Activated CD4-positive, alpha-beta T cell treated with anti-CD3 and anti-CD28 coated beads, Interleukin-2, amount 50 U/mL, for 24 hours (primary cell): ENCODE measurements around the gene ABCC10.
"Not testable (repeated sequence)": the region's sequence is repeated elsewhere in the genome, so short reads cannot be mapped to it uniquely, and the experiment has no call there.

Experiments used
- DNase-seq, 2 donors: peaks; one replicate each; pipeline ENCODE4 v3.0.0-alpha.2; 2020; ENCODE audit warnings: low read depth in 1 of 2, low spot score in 1 of 2

Gene ABCC10

DNA sequence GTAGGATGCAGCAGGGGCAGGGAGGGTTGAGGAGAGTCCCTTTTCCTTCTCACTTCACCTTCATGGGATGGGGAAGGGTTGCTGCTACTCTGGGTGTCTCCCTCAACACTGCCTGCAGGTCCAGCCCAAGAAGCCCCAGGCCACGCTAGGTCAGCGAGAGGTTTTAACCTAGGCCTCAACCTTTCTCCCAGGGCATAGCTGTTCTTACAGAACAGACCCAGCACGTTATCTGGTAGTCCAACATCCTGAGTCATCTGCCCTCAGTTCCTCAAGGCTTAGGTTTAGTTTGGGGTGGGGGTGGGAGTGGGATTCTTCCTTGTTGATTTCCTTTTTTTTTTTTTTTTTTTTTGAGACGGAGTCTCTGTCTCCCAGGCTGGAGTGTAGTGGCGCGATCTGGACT is 67.0 kb downstream of the ABCC10 start:
- DNase-seq: no peak

DNA sequence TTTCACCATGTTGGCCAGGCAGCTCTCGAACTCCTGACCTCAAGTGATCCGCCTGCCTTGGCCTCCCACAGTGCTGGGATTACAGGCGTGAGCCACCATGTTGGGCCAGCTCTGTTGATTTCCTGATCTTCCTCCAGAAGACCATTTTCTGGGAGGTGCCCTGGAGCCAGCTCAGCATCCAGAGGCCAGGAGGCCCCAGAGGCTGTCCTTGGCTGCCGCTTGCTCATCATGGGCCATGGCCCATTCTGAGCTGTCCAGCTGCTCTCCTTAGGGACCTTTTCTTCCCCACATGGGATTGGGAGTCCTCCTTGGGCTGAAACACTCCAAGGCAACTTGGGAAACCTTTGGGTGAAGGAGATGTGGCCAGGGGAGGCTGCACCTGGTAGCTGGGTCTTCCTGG is 67.4 kb downstream of the ABCC10 start:
- DNase-seq: no peak

DNA sequence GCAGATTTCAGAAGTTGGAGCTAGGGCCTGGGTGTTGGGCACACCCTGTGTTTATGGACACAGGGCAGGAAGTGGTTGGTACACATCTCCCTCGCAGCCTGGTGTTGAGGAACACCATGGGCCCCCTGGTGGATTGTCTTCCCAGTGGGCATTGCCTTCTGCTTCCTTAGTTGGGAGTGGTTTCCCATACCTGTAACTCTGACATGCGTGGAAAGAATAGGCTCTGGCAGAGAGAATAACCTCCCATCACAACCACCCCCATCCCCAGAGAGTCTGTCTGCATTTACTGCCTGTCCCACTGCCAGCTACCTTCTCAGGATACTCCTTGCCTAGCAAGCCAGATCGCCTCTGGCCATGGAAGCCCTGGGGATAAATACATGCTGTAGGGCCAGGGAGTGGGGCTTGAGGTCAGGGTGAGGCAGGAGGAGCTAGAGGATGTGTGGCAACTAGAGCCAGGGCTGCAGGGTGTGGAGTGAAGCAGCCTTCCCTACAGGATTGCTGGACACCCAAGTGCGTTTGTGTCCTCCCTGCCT is 68.1 kb downstream of the ABCC10 start:
- no peak for DNase-seq

DNA sequence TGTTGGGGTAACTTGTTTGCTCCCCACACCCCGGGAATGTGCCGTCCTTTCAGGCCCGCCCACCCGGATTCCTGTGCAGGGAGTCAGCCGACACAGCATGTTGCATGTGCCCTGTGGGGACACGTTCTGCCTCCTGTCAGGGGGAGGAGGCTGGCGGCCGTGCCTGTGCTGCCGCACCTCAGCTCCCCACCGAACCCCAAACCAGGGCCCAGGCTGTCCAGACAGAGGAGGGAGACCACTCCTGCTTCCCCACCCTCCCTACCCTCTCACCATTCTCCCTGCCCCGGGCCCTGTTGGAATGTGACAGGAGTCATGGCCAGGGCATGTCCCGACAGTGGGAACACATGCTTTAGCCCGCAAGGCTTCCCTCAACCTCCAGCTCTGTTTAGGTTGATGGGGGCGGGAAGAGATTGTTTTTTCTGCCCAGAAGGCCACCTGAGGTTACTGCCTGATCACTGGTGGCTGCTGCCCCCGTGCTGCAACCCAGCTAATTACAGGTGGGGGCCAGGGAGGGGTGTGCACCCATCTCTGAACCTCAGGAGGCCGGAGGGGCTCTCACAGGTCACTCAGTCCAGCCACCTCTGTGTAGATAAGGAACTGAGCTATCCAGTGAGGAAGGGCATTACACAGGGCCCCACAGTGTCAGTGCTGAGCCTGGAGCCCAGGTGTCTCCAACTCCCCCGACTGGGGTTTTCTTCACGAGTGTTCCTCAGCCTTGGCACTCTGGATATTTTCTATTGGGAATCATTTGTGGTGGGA is 69.2 kb downstream of the ABCC10 start:
- DNase-seq: no peak

DNA sequence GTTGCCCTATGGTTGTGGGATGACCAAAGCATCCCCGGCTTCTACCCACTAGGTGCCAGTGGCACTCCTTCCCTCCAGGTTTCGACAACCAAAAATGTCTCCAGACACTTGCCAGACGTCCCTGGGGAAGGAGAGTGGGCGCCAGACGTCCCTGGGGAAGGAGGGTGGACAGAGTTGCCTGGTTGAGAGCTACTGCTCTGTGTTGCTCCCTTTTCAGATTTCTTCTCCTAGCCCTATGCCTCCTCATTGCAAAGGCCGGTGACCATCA is 69.7 kb downstream of the ABCC10 start:
- no peak for DNase-seq

DNA sequence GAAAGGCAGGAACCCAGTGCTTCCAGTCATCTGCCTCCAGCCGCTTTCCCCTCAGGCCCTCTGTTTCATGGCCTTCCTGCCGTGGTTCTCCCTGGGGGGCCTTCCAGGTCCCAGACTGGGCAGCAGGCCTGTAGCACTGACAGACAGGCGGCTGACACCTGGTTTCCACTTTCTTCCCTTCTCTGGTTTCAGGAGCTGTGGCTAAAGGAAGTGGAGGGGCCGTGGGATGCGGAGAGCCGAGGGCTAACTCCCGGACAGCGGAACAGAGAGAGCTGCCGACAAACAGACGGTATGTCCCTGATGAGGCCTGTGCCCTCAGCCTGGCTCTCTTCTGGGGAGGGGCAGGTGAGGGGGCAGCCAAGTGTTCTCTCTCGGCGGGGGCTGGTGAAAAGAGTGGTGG is 70.3 kb downstream of the ABCC10 start:
- no peak for DNase-seq

DNA sequence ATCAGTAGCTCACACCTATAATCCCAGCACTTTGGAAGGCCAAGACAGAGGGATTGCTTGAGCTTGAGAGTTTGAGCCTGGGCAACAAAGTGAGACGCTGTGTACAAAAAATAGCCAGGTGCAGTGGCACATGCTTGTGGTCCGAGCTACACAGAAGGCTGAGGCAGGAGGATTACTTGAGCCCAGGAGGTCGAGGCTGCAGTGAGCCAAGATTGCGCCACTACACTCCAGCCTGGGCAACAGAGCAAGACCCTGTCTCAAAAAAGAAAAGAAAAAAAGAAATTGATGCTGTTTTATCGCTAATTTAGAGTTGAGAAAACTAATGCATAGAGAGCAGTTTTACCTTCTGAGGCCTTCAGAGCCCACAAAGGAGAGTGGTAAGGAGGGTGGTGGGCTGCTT is 71.0 kb downstream of the ABCC10 start:
- DNase-seq: not testable (repeated sequence)

DNA sequence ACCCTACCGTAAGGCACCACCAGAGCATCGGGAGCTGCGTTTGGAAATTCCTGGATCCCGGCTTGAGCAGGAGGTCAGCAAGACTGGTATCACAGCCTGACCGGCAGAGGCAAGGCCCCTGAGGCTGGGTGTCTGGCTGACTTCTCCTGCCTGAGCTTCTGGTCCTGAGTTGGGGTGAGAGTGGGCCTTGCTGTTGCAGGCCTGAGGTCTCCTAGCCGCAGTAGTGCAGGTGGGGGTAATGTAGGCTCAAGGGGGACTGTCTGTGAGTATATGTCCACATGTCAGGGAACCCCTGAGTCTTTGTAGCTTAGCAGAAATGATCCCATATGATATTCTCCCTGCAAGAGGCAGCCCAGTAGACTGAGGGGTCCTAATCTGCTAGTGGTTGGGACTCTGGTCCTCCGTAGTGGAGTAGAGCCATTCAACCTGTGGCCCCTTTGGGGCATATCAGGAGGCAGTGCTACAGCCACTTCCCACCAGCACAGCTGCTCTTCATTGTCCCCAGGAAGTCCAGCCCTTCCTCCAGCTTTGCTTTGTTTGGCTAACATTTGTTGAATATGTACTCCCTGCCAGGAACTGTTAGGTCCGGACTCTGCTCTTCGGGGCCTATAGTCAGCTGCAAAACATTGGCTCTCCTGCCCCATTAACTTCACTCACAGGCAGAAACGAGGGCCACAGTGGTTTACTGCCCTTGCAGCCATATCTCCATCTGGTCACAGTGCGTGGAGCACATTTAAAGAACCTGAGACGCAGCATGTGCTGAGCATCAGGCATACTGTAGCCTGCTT is 71.9 kb downstream of the ABCC10 start:
- no peak for DNase-seq
